Activated CD8-positive, alpha-beta memory T cell treated with anti-CD3 and anti-CD28 coated beads for 24 hours (primary cell): ENCODE results near the gene EVI5.
"Not testable (repeated sequence)": the region's sequence is repeated elsewhere in the genome, so short reads cannot be mapped to it uniquely, and the experiment has no call there.

Experiments
- DNase-seq: peaks from one replicate; pipeline ENCODE4 v3.0.0-alpha.2; 2020

Gene EVI5

DNA sequence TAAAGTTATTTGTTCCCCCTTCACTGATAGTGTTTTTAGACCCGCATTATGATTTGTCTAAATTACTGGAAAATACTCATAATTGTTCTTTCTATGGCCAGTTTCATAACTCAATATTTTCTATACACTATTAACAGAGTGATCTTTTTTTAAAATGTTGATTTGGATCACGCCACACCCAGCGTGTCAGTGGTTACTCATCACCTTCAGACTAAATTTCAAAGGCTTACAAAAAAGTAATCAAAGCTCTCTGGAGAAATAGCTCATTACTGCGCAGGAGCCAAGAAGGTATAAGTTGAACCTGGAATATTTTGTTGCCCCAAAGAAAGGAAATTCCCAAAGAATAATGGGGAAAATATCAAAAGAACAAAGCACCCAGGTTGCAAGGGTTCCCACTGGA lies 104.9 kb downstream of the EVI5 start:
- DNase-seq: no peak

DNA sequence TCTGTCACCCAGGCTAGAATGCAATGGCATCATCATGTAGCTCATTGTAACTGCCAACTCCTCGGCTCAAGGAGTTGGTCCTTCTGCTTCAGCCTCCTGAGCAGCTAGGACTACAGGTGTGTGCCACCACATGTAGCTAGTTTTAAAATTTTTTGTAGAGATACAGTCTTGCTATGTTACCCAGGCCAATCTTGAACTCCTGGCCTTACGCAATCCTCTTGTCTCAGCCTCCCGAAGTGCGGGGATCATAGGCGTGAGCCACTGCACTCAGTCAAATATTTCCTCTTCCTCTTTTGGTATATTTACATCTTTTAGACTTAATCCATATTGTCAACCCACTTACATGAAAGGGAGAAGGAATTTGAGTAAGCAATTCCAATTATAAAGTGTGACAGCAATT lies 121.1 kb downstream of the EVI5 start:
- no peak for DNase-seq

DNA sequence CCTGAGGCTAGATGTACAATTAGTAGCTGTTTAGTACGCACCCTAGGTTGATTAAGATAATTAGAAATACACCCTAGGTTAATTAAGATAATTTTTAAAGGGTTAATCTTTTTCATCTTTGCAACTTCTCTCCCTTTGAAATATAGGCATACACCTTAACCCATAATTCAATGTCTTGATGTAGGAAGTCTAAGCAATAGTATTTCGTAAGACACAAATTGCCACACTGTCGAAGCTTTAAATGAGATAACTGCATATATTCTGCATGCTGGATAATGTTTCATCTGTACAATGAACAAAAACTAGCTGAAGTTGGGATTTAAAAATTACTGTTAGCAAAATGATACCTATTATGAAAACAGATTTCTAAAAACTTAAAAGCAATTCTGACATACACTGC lies 122.9 kb downstream of the EVI5 start:
- DNase-seq: no peak

DNA sequence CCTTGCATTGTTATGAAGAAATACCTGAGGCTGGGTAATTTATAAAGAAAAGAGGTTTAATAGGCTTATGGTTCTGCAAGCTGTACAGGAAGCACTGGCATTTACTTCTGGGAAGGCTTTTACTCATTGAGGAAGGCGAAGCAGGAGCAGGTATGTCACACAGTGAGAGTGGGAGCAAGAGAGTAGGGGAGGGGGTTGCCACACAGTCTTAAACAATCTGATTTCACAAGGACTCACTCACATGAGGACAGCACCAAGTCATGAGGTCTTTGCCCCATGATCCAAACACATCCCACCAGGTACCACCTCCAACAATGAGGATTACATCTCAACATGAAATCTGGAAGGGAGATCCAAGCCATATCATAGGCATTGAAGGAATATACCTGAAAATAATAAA lies 127.2 kb downstream of the EVI5 start:
- no peak for DNase-seq

DNA sequence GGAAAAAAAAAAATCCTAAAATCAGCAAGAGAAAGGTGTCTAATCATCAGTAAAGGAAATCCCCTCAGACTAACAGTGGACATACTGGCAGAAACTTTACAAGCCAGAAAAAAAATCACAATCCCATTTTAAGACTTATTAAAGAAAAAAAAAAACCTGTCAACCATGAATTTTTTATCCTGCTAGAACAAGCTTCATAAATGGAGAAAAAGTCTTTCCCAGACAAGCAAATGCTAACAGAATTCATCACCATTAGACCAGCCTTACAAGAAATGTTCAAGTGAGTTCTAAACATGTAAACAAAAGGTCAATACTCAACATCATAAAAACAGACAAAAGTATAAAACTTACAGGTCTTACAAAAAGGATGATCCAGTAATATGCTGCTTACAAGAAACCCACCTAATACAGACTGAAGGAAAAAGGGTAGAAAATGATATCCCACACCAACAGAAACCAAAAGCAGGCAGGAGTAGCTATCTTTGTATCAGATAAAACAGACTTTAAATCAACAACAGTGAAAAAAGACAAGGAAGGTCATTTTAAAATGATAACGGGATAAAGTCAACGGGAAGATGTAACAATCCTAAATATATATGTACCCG lies 129.6 kb downstream of the EVI5 start:
- DNase-seq: no peak

DNA sequence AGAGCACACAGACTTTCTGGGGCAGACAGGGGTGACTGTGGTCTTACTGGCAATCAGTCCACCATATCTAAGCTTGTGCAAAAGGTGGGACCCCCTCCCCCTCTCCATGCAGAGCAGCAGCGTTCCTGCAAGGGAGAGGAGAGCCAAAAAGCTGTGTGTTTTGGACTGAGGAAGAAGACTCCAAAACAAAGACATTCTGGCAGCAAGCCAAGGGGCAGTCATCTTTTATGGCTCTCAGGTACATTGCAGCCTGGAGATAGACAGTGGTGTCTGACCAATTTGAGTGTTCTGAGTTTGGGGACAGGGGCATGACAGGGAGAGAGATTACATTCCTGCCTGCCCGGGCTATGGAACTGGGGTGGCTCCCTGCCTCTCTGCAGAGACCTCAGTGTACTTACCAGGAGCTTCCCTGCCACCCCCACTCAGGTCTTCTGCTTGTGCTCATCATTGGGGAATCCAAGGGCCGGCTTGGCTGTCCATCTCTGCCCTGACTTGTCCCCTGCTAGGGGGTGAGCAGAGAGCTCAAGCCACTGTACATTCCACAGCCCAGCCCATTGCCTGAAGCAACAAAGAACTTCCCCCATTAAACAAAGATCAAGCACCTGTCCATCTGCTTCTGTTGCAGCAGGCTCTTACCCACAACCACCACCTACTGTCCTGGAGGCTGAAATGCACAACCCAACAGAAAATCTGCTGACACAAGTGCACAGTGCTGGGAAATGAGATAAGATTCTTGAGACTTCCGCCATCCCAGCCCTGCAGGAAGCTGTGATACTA lies 131.1 kb downstream of the EVI5 start:
- no peak for DNase-seq

DNA sequence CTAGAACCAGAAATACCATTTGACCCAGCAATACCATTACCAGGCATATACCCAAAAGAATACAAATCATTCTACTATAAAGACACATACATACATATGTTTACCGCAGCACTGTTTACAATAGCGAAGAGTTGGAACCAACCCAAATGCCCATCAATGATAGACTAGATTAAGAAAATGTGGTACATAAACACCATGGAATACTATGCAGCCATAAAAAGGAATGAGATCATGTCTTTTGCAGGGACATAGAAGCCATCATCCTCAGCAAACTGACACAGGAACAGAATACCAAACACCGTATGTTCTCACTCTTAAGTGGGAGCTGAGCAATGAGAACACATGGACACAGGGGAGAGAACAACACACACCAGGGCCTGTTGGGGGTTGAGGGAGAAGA lies 144.2 kb downstream of the EVI5 start:
- not testable (repeated sequence) for DNase-seq

DNA sequence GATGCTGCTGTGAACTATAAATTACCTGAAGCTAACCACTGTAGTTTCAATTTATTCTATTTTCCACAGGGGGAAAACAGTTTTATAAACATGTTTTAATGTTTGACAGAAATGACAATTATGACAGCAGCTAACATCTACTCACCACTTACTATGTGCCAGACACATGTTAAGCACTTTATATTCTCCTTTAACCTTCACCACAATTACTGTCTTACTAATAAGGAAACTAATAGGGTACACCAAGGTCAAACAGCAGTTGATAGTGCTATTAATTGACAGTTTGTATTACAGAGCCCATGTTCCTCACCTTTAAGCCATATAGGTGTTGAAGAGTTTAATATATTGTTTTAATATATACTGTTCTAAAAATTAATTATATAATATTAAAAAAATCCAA lies 146.4 kb downstream of the EVI5 start:
- no peak for DNase-seq

DNA sequence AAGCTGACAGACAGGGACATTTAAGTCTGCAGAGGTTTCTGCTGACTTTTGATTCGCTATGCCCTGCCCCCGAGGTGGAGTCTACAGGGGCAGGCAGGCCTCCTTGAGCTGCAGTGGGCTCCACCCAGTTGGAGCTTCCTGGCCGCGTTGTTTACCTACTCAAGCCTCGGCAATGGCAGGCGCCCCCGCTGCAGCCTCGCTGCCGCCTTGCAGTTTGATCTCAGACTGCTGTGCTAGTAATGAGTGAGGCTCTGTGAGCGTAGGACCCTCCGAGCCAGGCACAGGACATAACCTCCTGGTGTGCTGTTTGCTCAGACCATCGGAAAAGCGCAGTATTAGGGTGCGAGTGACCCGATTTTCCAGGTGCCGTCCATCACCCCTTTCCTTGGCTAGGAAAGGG lies 149.7 kb downstream of the EVI5 start:
- not testable (repeated sequence) for DNase-seq

DNA sequence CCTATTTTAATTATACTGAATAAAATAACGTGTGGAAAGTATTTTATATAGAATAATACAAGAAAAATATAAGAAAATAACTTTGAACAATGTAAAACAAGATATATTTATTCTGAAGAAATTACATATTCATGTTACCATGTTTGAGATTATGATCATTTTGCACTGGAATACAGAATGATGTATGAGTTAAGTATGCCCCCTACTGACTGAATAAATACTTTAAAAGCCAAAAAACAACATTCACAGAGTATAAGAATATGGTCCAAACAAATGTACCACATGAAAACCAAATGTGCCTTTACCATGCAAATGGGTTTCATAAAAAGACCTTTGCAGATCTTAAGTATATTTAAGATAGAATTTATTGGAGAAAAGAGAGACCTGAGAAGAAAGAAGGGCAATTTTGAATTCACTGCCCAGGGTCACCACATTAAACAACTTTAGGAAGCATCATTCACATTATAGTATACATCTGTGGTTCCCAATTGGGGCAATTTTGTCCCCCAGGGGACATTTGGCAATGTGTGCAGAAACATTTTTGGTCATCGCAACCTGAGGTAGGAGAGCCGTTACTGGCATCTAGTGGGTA lies 161.6 kb downstream of the EVI5 start:
- no peak for DNase-seq

DNA sequence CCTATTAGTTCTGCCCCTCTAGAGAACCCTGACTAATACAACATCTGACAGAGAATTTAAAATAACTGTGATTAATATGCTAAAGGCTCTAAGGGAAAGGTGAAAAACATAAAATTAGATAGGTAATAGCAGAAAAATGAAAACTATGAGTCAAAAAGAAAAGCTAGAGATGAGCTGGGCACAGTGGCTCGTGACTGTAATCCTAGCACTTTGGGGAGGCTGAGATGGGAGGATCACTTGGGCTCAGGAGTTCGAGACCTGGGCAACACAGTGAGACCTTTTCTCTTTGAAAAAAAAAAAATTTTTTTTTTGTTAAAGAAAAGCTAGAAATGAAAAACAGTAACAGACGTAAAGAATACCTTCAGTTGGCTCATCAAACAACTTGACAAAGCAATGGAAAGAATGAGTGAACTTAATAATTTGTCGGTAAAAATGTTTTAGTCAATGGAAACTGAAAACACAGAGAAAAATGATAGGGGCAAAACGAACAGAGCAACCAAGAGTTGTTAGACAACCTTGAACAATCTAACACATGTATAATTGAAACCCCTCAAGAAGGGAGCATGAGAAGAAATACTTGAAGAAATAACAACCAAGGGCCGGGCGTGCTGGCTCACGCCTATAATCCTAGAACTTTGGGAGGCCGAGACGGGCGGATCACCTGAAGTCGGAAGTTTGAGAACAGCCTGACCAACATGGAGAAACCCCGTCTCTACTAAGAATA lies 165.3 kb downstream of the EVI5 start:
- no peak for DNase-seq

DNA sequence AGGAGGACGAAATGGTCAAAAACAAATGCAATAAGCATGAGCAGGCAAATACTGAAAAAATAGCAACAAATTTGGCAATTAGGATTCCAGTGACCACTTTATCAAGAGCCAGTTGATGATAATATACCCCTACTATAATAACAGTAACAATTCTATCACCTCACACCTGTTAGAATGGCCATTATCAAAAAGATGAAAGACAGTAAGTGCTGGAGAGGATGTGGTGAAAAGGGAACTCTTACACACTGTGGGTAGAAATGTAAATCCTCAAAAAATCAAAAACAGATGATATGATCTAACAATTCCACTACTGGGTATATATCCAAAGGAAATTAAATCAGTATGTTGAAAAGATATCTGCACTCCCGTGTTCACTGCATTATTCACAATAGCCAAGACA lies 183.9 kb downstream of the EVI5 start:
- no peak for DNase-seq

DNA sequence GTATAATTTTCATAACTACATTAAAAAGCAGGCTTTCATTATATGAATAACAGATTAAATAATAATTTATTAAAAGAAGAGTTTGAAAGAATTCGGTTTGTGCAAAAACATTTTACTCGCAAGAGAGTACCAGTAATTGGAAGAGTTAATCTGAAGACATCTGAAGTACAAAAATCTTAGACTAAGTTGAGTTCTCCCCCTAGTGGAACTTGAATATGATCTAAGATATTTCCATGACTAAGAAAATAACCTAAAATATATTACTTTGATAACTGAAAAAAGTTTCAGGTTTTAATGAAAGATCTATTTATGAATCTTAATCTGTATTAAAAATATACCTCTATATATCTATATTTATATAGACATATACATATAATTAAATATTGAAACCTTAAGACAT lies 185.7 kb downstream of the EVI5 start:
- no peak for DNase-seq

DNA sequence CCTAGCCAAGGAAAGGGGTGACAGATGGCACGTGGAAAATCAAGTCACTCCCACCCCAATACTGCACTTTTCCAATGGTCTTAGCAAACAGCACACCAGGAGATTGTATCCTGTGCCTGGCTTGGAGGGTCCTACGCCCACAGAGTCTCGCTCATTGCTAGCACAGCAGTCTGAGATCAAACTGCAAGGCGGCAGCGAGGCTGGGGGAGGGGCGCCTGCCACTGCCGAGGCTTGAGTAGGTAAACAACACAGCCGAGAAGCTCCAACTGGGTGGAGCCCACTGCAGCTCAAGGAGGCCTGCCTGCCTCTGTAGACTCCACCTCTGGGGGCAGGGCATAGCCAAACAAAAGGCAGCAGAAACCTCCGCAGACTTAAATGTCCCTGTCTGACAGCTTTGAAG lies 195.5 kb downstream of the EVI5 start:
- DNase-seq: not testable (repeated sequence)

DNA sequence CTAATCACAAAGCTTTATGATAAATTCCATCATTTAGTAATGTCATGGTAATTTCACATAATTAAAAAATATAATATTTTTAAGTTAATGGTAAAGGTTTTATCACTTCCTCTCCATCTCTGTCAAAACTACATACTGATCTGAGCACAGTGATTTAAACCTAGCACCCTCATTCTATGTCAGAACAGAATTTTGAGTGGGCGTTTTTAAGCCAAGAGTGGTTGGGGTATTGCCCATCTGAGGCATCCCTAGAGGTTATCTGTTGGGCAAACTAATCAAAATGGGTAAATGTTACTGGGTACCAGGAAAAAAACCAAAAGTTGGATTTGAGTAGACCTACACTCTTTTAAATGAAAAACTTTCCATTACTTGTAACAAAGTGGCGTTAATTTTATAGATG lies 197.5 kb downstream of the EVI5 start:
- no peak for DNase-seq

DNA sequence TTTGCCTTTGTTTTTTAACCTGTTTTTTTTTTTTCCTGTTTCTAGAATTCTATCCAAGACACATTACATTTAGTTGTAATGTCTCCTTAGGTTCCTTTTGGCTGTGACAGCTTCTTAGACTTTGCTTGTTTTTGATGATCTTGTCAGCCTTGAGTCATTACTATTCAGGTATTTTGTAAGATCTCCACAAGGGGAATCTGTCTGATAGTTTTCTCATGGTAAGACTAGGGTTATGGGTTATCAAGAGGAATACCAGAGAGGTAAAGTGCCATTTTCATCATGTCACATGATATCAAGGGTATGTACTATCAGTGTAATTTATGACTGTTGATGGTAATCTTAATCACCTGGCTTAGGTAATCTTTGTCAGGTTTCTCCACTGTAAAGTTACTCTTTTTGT lies 199.1 kb downstream of the EVI5 start:
- DNase-seq: no peak

DNA sequence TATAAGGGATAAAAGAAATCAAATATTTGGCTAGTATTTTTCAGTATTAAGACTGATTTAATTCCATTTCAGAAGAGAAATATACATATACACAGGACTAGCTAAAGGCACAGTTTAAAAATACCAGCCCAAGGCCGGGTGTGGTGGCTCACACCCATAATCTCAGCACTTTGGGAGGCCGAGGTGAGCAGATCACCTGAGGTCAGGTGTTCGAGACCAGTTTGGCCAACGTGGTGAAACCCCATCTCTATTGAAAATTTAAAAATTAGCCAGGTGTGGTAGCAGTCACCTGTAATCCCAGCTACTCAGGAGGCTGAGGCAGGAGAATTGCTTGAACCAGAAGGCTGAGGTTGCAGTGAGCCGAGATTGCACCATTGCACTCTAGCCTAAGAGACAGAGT lies 200.1 kb downstream of the EVI5 start:
- DNase-seq: not testable (repeated sequence)

DNA sequence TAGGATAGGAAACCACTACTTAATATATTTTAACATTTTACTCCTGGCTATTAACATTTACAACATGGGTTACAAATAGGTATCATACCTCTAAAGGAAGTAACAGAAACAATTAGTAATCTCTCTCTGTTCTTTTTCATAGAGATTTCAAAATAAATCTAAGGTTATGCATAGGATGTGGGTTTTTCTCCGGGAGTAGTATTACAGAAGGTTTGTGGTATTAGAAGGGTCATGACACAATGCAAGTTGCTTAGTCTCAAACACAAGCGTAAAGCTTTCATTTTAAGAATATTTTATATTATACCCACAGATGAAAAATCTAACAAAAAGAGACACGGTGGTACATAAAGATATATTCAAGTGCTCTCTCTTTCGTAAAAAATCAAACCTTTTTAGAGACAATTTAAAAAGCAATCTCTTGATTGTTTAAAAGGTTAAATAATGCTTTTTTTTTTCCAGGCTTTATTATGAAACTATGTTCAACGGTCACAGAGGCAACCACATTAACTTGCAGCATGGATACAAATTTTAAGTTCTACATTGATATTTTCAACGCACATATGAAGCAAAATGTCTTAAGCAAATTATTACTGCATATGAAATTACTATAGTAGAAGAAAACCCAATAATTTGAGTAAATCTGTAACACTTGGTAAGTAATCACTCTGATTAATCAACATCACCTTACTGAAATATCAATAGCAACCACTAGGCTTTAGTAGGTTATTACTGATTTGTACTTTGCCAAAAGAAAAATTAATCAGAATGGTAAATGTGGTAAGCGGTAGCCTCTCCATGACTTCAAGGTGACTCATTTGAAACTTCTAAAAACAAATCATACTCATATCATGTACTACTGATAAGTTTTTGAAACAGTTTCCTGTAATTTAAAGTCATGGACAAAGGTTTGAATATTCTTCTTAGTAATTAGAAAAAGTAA lies 200.8 kb downstream of the EVI5 start:
- DNase-seq: no peak

DNA sequence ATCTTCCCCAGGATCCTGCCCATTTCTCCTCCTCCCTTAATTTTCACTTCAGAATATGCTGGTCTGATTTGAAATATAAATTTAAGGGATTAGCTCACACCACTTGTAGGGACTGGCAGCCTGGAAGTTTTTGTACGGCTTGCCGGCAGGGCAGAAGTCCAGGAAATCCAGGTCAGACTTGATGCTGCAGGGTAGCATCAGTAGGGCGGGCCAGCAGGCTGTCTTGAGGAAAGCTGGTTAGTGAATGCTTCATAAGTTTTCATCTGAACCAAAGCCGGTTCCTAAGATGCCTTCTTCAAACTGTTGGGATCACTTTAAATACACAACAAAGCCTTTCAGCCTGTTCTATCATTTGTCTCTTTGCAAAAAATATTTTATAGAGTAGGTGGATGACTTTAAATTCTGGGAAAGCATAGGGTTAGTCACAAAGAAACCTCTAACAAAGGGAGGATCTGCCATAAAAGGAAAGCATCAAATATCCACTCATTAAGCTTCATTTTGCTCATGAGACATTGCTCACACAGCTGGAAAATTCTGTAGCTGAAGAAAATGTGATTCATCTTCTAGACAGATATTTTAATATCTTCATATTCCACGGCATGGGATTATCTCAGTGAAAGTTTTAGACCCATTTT lies 207.5 kb downstream of the EVI5 start:
- no peak for DNase-seq

DNA sequence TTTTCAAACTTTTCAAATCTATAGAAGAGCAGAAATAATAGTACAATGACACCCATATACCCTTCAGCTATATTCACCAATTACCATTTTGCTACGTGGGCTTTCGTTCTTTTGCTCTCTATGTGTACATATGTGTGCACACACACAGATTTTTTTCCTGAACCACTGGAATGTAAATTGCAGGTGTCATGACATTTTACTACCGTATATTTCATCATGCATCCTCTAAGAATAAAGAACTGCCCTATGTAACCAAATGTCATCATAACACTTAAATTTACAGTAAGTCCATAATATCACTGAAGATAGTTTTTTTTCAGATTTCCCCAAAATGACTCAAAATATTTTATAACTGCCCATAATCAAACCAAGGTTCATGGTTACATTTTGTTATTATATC lies 209.8 kb downstream of the EVI5 start:
- no peak for DNase-seq

DNA sequence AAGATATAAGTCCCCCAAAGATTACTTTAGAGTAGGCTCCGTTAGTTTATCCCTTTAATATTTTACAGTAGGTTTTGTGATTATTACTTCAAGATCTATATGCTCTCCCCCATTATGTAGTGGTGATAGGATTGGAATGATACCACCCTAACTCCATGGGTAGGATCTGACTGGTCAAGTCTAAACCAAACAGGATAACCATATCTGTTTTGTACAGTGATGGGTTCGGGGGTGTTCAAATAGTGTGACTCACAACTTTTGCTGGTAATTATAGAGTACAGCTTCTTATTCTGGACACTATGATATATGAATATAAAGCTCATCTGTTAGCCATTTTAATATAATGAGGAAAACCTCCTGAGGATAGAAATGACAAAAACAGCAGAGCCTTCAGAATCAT lies 212.4 kb downstream of the EVI5 start:
- no peak for DNase-seq

DNA sequence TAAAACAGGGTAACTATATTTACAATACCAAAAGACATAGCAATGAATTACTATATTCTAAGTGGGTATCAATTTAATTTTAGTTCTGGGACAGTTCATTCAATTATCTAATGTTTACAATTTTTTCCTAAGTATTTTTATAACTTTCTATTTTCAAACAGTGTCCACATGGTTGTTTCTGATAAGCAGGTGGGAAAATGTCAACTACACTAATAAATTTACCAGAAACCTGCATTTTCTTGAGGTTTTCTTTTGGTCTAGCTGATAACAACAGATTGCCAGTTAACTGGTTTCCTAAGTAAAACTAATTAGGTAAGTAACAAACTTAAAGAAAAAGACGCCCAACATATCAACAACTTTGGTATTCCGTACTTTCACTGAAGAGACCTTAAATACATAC lies 213.3 kb downstream of the EVI5 start:
- DNase-seq: no peak
